Parathyroid adenoma (tissue), 2 donors: Measurements from ENCODE around the gene DENND5B.

Experiments used
- H2AFZ ChIP-seq: fragments of 300-600 bp; sonication (generic); one replicate; pipeline ENCODE4 v1.7.0; 2017; ENCODE audit warnings: antibody characterized with exemption, mild to moderate bottlenecking
- H3K27ac ChIP-seq: fragments of 300-600 bp; sonication (generic); one replicate; pipeline ENCODE4 v1.7.0; 2017
- H3K27me3 ChIP-seq: fragments of 300-600 bp; sonication (generic); one replicate; pipeline ENCODE4 v1.7.0; 2017; ENCODE audit warnings: low read length; ENCODE audit not compliant: control insufficient read depth, insufficient read depth
- H3K36me3 ChIP-seq: fragments of 300-600 bp; sonication (generic); one replicate; pipeline ENCODE4 v1.7.0; 2017; ENCODE audit warnings: low read length; ENCODE audit not compliant: control insufficient read depth, insufficient read depth
- H3K4me1 ChIP-seq: fragments of 300-600 bp; sonication (generic); one replicate; pipeline ENCODE4 v1.7.0; 2017; ENCODE audit warnings: control low read depth
- H3K4me2 ChIP-seq: fragments of 300-600 bp; sonication (generic); one replicate; pipeline ENCODE4 v1.7.0; 2017; ENCODE audit warnings: low read length
- H3K4me3 ChIP-seq: fragments of 300-600 bp; sonication (generic); one replicate; pipeline ENCODE4 v1.7.0; 2017; ENCODE audit warnings: low read depth, low read length
- H3K79me2 ChIP-seq: fragments of 300-600 bp; sonication (generic); one replicate; pipeline ENCODE4 v1.7.0; 2017; ENCODE audit warnings: control low read depth
- H3K9ac ChIP-seq: fragments of 300-600 bp; sonication (generic); one replicate; pipeline ENCODE4 v1.7.0; 2017; ENCODE audit warnings: mild to moderate bottlenecking
- H3K9me3 ChIP-seq: fragments of 300-600 bp; sonication (generic); one replicate; pipeline ENCODE4 v1.7.0; 2017; ENCODE audit warnings: low read length; ENCODE audit not compliant: control insufficient read depth
- TF ChIP-seq, protein P1 (sequence below): fragments of 300-600 bp; sonication (generic); IDR thresholded peaks from one replicate; pipeline ENCODE4 v1.7.0; 2017; ENCODE audit warnings: antibody characterized with exemption, mild to moderate bottlenecking
- donor health status: primary hyperparathyroidism.

The DENND5B gene

GRCh38 chr12:31491241-31491794, 99.6 kb downstream of the DENND5B start:
- TF ChIP-seq, protein P1, sequence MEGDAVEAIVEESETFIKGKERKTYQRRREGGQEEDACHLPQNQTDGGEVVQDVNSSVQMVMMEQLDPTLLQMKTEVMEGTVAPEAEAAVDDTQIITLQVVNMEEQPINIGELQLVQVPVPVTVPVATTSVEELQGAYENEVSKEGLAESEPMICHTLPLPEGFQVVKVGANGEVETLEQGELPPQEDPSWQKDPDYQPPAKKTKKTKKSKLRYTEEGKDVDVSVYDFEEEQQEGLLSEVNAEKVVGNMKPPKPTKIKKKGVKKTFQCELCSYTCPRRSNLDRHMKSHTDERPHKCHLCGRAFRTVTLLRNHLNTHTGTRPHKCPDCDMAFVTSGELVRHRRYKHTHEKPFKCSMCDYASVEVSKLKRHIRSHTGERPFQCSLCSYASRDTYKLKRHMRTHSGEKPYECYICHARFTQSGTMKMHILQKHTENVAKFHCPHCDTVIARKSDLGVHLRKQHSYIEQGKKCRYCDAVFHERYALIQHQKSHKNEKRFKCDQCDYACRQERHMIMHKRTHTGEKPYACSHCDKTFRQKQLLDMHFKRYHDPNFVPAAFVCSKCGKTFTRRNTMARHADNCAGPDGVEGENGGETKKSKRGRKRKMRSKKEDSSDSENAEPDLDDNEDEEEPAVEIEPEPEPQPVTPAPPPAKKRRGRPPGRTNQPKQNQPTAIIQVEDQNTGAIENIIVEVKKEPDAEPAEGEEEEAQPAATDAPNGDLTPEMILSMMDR: no peak

GRCh38 chr12:31488737-31489338, 102.1 kb downstream of the DENND5B start:
- H3K27ac ChIP-seq: no peak overlapping the region
- H3K4me2 ChIP-seq: no peak overlapping the region
- no peak overlapping the region for H3K4me3 ChIP-seq
- TF ChIP-seq, protein P1: no peak
- no peaks in the 10 kb centered on the region for H3K27me3 ChIP-seq
- H3K9ac ChIP-seq: no peak overlapping the region
- H3K36me3 ChIP-seq: no peaks in the 10 kb centered on the region
- no peaks in the 10 kb centered on the region for H3K4me1 ChIP-seq
- H3K79me2 ChIP-seq: no peaks in the 10 kb centered on the region
- no peaks in the 10 kb centered on the region for H3K9me3 ChIP-seq
- no peak overlapping the region for H2AFZ ChIP-seq

More at GRCh38 chr12:31491241-31491794, 99.6 kb downstream of the DENND5B start:
- H2AFZ ChIP-seq: no peak overlapping the region
- H3K27ac ChIP-seq: no peak overlapping the region
- no peaks in the 10 kb centered on the region for H3K79me2 ChIP-seq
- no peak overlapping the region for H3K4me2 ChIP-seq
- H3K9ac ChIP-seq: no peak overlapping the region
- no peaks in the 10 kb centered on the region for H3K27me3 ChIP-seq
- H3K9me3 ChIP-seq: no peaks in the 10 kb centered on the region
- H3K4me3 ChIP-seq: no peak overlapping the region
- no peaks in the 10 kb centered on the region for H3K4me1 ChIP-seq
- H3K36me3 ChIP-seq: no peaks in the 10 kb centered on the region

- Histone ChIP-seq H3K36me3 (no peaks in the 10 kb centered on the region), H2AFZ (no peak overlapping the region), H3K27me3 (no peaks in the 10 kb centered on the region), H3K4me2 (no peak overlapping the region), H3K79me2 (no peaks in the 10 kb centered on the region), H3K9ac (no peak overlapping the region), H3K4me3 (no peak overlapping the region), H3K9me3 (no peaks in the 10 kb centered on the region), H3K4me1 (no peaks in the 10 kb centered on the region), H3K27ac (no peak overlapping the region)
- TF ChIP-seq, protein P1: no peak
Measured at GRCh38 chr12:31485571-31485970, 105.4 kb downstream of the DENND5B start.

GRCh38 chr12:31482816-31483215, 108.1 kb downstream of the DENND5B start:
- H3K36me3 ChIP-seq: no peaks in the 10 kb centered on the region
- no peak overlapping the region for H3K27ac ChIP-seq
- no peak overlapping the region for H3K9ac ChIP-seq
- no peaks in the 10 kb centered on the region for H3K79me2 ChIP-seq
- peaks cover 8% of the 10 kb centered on the region for H3K4me1 ChIP-seq
- H3K4me3 ChIP-seq: no peak overlapping the region
- H2AFZ ChIP-seq: no peak overlapping the region
- TF ChIP-seq, protein P1: no peak
- H3K27me3 ChIP-seq: no peaks in the 10 kb centered on the region
- no peak overlapping the region for H3K4me2 ChIP-seq
- no peaks in the 10 kb centered on the region for H3K9me3 ChIP-seq

GRCh38 chr12:31481415-31481814, 109.5 kb downstream of the DENND5B start:
- TF ChIP-seq, protein P1: no peak
- Histone ChIP-seq H3K36me3 (no peaks in the 10 kb centered on the region), H2AFZ (no peak overlapping the region), H3K9me3 (no peaks in the 10 kb centered on the region), H3K4me2 (no peak overlapping the region), H3K27me3 (no peaks in the 10 kb centered on the region), H3K9ac (no peak overlapping the region), H3K79me2 (no peaks in the 10 kb centered on the region), H3K4me1 (peaks cover 8% of the 10 kb centered on the region), H3K4me3 (no peak overlapping the region), H3K27ac (no peak overlapping the region)
